ENCODE results near the gene PRCC.

DNA sequence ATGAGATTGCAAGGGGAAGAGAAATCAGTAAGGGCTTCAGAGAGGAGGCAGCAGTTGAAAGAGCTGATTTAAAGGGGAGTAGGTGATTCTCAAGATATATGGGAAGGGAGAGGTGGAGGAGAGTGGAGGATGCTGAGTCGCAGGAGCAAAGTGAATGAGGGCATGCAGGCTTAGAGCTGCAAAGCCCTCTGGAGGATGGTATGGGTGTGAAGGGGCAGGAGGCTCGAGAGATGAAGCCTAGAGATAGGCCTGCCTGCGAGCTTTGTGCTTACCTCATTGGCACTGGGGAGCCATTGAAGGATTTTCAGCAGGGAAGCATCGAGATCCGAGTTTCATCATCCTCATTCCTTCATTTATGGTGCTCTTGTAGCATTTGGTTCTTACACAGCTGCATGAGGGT lies 65.1 kb downstream of the PRCC start:
- TF ChIP-seq, protein P1, sequence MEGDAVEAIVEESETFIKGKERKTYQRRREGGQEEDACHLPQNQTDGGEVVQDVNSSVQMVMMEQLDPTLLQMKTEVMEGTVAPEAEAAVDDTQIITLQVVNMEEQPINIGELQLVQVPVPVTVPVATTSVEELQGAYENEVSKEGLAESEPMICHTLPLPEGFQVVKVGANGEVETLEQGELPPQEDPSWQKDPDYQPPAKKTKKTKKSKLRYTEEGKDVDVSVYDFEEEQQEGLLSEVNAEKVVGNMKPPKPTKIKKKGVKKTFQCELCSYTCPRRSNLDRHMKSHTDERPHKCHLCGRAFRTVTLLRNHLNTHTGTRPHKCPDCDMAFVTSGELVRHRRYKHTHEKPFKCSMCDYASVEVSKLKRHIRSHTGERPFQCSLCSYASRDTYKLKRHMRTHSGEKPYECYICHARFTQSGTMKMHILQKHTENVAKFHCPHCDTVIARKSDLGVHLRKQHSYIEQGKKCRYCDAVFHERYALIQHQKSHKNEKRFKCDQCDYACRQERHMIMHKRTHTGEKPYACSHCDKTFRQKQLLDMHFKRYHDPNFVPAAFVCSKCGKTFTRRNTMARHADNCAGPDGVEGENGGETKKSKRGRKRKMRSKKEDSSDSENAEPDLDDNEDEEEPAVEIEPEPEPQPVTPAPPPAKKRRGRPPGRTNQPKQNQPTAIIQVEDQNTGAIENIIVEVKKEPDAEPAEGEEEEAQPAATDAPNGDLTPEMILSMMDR (IDR thresholded peaks at IDR 0.05 in 8 of 11, conservative IDR thresholded peaks at IDR 0.05 in 3 of 11) = no peak
- no peak for TF ChIP-seq POLR2A (IDR thresholded peaks at IDR 0.05)

Data from spleen (tissue), 7 donors.